ENCODE results near the gene SPACA6.

GRCh38 chr19:51644636-51645271, 48.4 kb upstream of the SPACA6 start:
- TF ChIP-seq CTCF (IDR thresholded peaks at IDR 0.05): no peak
- no peak for TF ChIP-seq EP300 (IDR thresholded peaks at IDR 0.05)

All from esophagus muscularis mucosa (tissue), 3 donors.